ENCODE measurements around the gene CDCA3.
"Not testable (repeated sequence)": the region's sequence is repeated elsewhere in the genome, so short reads cannot be mapped to it uniquely, and the experiment has no call there.

CDCA3 gene

GRCh38 chr12:6851153-6851920 lies at the start of gene CDCA3:
Gene CDCA3, minus strand, starts transcription at chr12:6851286. Its CDS starts 334 bp downstream, at chr12:6850952.
- peak; percentile 97 for DNase-seq
- in situ Hi-C loops (cut with MboI; ENCODE audit: low pct_unique_long_range_greater_than_20kb, low sequenced_read_pairs): no loop called here

DNA sequence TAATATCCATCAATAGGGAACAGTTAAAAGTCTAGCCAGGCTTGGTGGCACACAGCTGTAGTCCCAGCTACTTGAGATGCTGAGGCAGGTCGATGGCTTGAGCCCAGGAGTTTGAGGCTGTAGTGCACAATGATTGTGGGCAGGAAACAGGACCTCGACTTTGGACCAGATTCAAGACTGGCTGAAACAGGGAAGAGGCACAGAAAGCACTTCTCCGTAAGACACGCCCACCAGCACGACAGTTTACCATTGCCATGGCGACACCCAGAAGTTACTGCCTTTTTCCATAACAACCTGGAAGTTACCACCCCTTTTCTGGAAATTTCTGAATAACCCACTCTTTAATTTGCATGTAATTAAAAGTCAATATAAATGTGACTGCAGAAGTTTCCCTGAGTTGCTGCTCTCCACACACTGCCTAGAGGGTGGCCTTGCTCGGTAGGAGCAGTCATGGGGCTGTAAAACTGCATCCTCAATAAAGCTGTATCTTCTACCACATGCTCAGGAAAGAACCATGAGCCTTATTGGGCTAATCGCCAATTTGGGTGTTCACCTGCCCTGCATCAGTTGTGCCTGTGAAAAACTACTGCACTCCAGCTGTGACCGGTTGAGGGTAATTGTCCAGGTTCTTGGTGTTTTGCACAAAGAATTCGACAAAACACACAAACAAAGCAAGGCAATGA lies 48.9 kb upstream of the CDCA3 start:
- peak; percentile 94 for DNase-seq

GRCh38 chr12:6899427-6899826 lies 48.3 kb upstream of the CDCA3 start:
- DNase-seq: no peak
- in situ Hi-C loops (cut with MboI; ENCODE audit: low pct_unique_long_range_greater_than_20kb, low sequenced_read_pairs): no loop called here

More for the DNA sequence above, 48.9 kb upstream of the CDCA3 start:
- in situ Hi-C loops (cut with MboI; ENCODE audit: low pct_unique_long_range_greater_than_20kb, low sequenced_read_pairs): no loop called here

- DNase-seq: no peak
- in situ Hi-C loops (cut with MboI; ENCODE audit: low pct_unique_long_range_greater_than_20kb, low sequenced_read_pairs): no loop called here
These were observed 45.9 kb upstream of the CDCA3 start for GRCh38 chr12:6896846-6897435.

GRCh38 chr12:6894321-6894720 lies 43.2 kb upstream of the CDCA3 start:
- in situ Hi-C loops (cut with MboI; ENCODE audit: low pct_unique_long_range_greater_than_20kb, low sequenced_read_pairs): no loop called here
- DNase-seq: no peak

DNA sequence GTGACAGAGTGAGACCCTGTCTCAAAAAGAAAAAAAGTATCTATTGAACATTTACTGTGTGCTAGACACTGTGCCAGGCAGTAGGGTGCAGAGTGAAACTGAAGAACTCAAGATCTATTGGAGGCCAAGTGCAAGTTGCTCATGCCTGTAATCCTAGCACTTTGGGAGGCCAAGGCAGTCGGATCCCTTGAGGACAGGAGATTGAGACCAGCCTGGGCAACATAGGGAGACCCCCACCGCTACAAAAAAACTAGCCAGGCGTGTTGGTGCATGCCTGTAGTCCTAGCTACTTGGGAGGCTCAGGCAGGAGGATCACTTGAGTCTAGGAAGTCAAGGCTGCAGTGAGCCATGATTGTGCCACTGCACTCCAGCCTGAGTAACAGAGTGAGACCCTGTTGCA lies 41.6 kb upstream of the CDCA3 start:
- DNase-seq; in situ Hi-C loops (cut with MboI; ENCODE audit: low pct_unique_long_range_greater_than_20kb, low sequenced_read_pairs): not testable (repeated sequence)

GRCh38 chr12:6891646-6892001 lies 40.5 kb upstream of the CDCA3 start:
- DNase-seq: no peak
- in situ Hi-C loops (cut with MboI; ENCODE audit: low pct_unique_long_range_greater_than_20kb, low sequenced_read_pairs): no loop called here

- in situ Hi-C loops (cut with MboI; ENCODE audit: low pct_unique_long_range_greater_than_20kb, low sequenced_read_pairs): no loop called here
- DNase-seq: peak; percentile 99
These were observed 39.9 kb upstream of the CDCA3 start for GRCh38 chr12:6890789-6891645.

GRCh38 chr12:6889775-6890573 lies 38.9 kb upstream of the CDCA3 start:
- DNase-seq; in situ Hi-C loops (cut with MboI; ENCODE audit: low pct_unique_long_range_greater_than_20kb, low sequenced_read_pairs): not testable (repeated sequence)

- DNase-seq; in situ Hi-C loops (cut with MboI; ENCODE audit: low pct_unique_long_range_greater_than_20kb, low sequenced_read_pairs): not testable (repeated sequence)
These were observed 37.7 kb upstream of the CDCA3 start for GRCh38 chr12:6888794-6889193.

DNA sequence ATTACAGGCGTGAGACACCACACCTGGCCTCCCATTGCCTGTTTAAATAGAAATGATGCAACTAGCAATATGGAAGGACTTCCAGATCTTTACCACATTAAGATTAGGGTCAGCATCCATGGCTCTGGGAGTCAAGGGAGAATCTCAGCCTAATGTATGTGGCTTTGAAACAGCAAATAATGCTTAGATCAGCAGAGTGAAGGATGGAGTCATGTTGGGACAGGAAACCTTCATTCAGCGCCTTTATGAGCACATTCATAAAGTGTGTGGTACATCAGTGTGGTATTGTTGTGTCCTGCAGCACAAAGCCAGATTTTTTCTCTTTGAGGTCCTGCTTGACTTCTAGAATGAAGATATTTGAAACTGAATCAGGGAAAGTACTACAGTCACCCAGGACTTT lies 37.3 kb upstream of the CDCA3 start:
- no peak for DNase-seq
- in situ Hi-C loops (cut with MboI; ENCODE audit: low pct_unique_long_range_greater_than_20kb, low sequenced_read_pairs): no loop called here

GRCh38 chr12:6887460-6887859 lies 36.4 kb upstream of the CDCA3 start:
- in situ Hi-C loops (cut with MboI; ENCODE audit: low pct_unique_long_range_greater_than_20kb, low sequenced_read_pairs): no loop called here
- DNase-seq: no peak

GRCh38 chr12:6886206-6886999 lies 35.3 kb upstream of the CDCA3 start:
- in situ Hi-C loops (cut with MboI; ENCODE audit: low pct_unique_long_range_greater_than_20kb, low sequenced_read_pairs); DNase-seq: not testable (repeated sequence)

DNA sequence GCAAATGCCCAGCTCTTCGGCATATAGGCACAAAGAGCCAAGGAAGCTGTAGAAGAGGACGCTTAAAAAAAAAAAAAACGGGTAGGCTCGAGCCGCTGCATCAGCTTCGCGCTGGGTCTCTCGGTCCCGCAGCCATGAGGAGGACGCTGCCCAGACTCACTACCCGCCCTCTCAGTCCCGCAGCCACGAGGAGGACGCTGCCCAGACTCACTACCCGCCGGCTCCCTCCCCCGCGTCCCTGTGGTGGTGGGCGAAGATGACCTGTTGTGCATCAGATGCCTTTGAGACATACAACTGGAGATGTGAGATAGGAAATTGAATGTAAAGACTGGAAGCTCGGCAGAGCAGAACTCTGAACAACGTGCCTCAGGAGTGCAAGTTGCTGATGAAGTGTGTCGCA lies 33.5 kb upstream of the CDCA3 start:
- DNase-seq: no peak
- in situ Hi-C loops (cut with MboI; ENCODE audit: low pct_unique_long_range_greater_than_20kb, low sequenced_read_pairs): no loop called here

DNA sequence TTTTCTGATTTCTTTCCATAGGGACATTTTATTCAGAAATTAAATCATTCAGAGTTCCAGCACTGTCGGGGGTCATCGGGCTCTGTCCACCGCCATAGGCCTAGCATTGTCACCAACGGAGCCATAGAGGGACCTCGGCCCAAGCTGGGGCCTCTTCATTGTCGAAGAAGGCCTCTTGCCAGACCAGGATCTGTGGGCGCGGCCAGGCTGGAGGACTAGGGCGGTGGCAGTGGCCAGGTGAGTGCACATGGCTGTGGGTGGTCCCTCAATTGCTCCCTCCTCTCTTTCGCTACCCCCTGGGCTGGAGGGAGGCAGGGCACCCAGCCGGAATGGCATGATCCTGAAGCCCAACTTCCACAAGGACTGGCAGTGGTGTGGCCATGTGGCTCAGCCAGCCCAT lies 32.6 kb upstream of the CDCA3 start:
- DNase-seq: no peak
- in situ Hi-C loops (cut with MboI; ENCODE audit: low pct_unique_long_range_greater_than_20kb, low sequenced_read_pairs): no loop called here

DNA sequence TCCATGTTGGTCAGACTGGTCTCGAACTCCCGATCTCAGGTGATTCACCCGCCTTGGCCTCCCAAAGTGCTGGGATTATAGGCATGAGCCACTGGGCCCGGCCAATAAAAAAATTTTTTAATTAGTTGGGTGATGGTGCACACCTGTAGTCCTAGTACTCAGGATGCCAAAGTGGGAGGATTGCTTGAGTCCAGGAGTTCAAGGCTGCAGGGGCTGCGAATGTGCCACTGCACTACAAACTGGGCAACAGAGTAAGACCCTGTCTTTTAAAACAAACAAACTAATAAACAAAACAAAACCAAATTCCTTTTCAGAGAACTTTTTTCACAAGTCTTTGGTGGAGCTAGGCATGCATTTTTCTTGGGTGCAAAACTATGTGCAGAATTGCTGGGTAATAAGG lies 32.2 kb upstream of the CDCA3 start:
- in situ Hi-C loops (cut with MboI; ENCODE audit: low pct_unique_long_range_greater_than_20kb, low sequenced_read_pairs): no loop called here
- no peak for DNase-seq

- in situ Hi-C loops (cut with MboI; ENCODE audit: low pct_unique_long_range_greater_than_20kb, low sequenced_read_pairs); DNase-seq: not testable (repeated sequence)
These were observed 28.7 kb upstream of the CDCA3 start for GRCh38 chr12:6879824-6880223.

GRCh38 chr12:6874015-6874368 lies 22.9 kb upstream of the CDCA3 start:
- in situ Hi-C loops (cut with MboI; ENCODE audit: low pct_unique_long_range_greater_than_20kb, low sequenced_read_pairs); DNase-seq: not testable (repeated sequence)

Data from KBM-7 (cell line).